Body of pancreas (tissue), 4 donors: ENCODE data around the gene TFCP2L1. TPM values are rescaled to one million over a fixed set of nuclear protein-coding genes. Genes with fewer than 3 reads are reported as not detected.
"Not testable (repeated sequence)": the region's sequence is repeated elsewhere in the genome, so short reads cannot be mapped to it uniquely, and the experiment has no call there.

Source experiments
- ATAC-seq: fragments of 150-250 bp; one replicate; pipeline ENCODE4 v1.9.1; 2016
- DNase-seq, 4 donors: peaks; one replicate each; pipeline ENCODE4 v3.0.0-alpha.2; 2019
- H3K27ac ChIP-seq, 4 donors: fragments of 200-600 bp; sonication (generic); 1 replicate in 3 of 4; 2 replicates in 1 of 4; pipeline versions ENCODE4 v1.5.1 to v1.6.1; 2016 to 2019; ENCODE audit warnings: mild to moderate bottlenecking in 1 of 4, mixed read lengths in 1 of 4, moderate library complexity in 1 of 4
- H3K27me3 ChIP-seq, 2 donors: fragments of 200-600 bp; sonication (generic); one replicate each; pipeline ENCODE4 v1.6.0; 2016; ENCODE audit warnings: mild to moderate bottlenecking in 1 of 2
- H3K36me3 ChIP-seq, 2 donors: fragments of 200-600 bp; sonication (generic); replicated peaks in 1 of 2; 2 replicates each; pipeline ENCODE4 v1.5.1; 2016; ENCODE audit warnings: low read depth in 2 of 2; ENCODE audit not compliant: insufficient read depth in 1 of 2
- H3K4me1 ChIP-seq: fragments of 200-600 bp; sonication (generic); one replicate; pipeline ENCODE4 v1.6.0; 2016
- H3K4me3 ChIP-seq, 2 donors: fragments of 200-600 bp; sonication (generic); 1 replicate in 1 of 2; 2 replicates in 1 of 2; pipeline ENCODE4 v1.5.1; 2016 to 2019
- H3K9me3 ChIP-seq, 3 donors: fragments of 200-600 bp; sonication (generic); 1 replicate in 2 of 3; 2 replicates in 1 of 3; pipeline ENCODE4 v1.5.1; 2016
- POLR2A ChIP-seq, 3 donors: fragments of 450-650 bp; IDR thresholded peaks; one replicate each; pipeline ENCODE4 v1.6.1; 2016; ENCODE audit warnings: antibody characterized with exemption in 3 of 3, mild to moderate bottlenecking in 2 of 3
- WGBS, 2 donors: methylation state at CpG; one replicate each; pipeline ENCODE4 v1.1.5; 2017; 5-methylcytosine and 5-hydroxymethylcytosine counted together
- intact Hi-C: fragments of 100-400 bp; cut with DNase I; formaldehyde crosslinking; loops from one replicate; pipeline ENCODE4 v1.15.1; 2023
- total RNA-seq, 2 donors: library from RNA; depleted of rRNA; stranded (reverse); fragments of >200 nt; gene quantifications; one replicate each; pipeline ENCODE4 v1.1.0, GENCODE V29; 2016
- TF ChIP-seq, protein P1 (sequence below), 7 experiments: fragments of 450-650 bp in 4 of 7; fragments of 200-600 bp in 3 of 7; sonication (generic) in 3 of 7; IDR thresholded peaks; one replicate each; pipeline ENCODE4 v1.5.1; 2016 to 2019; ENCODE audit warnings: antibody characterized with exemption in 7 of 7

The TFCP2L1 gene
- total RNA-seq, 2 donors from 2014 or later, result 4.6 to 8.3 TPM

- no peak overlapping the region for H3K27ac ChIP-seq
- DNase-seq (no peak), ATAC-seq (no peak)
- H3K4me1 ChIP-seq, result no peaks in the 10 kb centered on the region
- H3K36me3 ChIP-seq, result no peaks in the 10 kb centered on the region
- TF ChIP-seq POLR2A (IDR thresholded peaks at IDR 0.05), result no peak
- TF ChIP-seq, protein P1, sequence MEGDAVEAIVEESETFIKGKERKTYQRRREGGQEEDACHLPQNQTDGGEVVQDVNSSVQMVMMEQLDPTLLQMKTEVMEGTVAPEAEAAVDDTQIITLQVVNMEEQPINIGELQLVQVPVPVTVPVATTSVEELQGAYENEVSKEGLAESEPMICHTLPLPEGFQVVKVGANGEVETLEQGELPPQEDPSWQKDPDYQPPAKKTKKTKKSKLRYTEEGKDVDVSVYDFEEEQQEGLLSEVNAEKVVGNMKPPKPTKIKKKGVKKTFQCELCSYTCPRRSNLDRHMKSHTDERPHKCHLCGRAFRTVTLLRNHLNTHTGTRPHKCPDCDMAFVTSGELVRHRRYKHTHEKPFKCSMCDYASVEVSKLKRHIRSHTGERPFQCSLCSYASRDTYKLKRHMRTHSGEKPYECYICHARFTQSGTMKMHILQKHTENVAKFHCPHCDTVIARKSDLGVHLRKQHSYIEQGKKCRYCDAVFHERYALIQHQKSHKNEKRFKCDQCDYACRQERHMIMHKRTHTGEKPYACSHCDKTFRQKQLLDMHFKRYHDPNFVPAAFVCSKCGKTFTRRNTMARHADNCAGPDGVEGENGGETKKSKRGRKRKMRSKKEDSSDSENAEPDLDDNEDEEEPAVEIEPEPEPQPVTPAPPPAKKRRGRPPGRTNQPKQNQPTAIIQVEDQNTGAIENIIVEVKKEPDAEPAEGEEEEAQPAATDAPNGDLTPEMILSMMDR (IDR thresholded peaks at IDR 0.05), result no peak
- WGBS, 2 donors, result 84 to 100% methylated on average over 5 to 7 of the region's 7 CpGs
- intact Hi-C loops, result no loop called here
- H3K9me3 ChIP-seq, result no peaks in the 10 kb centered on the region
- H3K4me3 ChIP-seq, result no peak overlapping the region
- H3K27me3 ChIP-seq, result no peaks in the 10 kb centered on the region
These were observed 32.0 kb upstream of the TFCP2L1 start for GRCh38 chr2:121316986-121317385.

GRCh38 chr2:121313701-121314100 is 28.7 kb upstream of the TFCP2L1 start:
- H3K4me3 ChIP-seq, H3K36me3 ChIP-seq, H3K9me3 ChIP-seq, ATAC-seq, H3K27me3 ChIP-seq, DNase-seq, H3K4me1 ChIP-seq, H3K27ac ChIP-seq, intact Hi-C loops: not testable (repeated sequence)
- WGBS, 2 donors, result 77 to 84% methylated on average over 15 of the region's 15 CpGs

GRCh38 chr2:121309801-121310200 is 24.8 kb upstream of the TFCP2L1 start:
- no peak for TF ChIP-seq POLR2A (IDR thresholded peaks at IDR 0.05)
- TF ChIP-seq, protein P1 (IDR thresholded peaks at IDR 0.05), result no peak
- H3K4me1 ChIP-seq, result no peaks in the 10 kb centered on the region
- no peaks in the 10 kb centered on the region for H3K9me3 ChIP-seq
- H3K36me3 ChIP-seq, result no peaks in the 10 kb centered on the region
- no peak for DNase-seq
- H3K27ac ChIP-seq, result no peak overlapping the region
- no peak overlapping the region for H3K4me3 ChIP-seq
- ATAC-seq, result no peak
- intact Hi-C loops, result no loop called here
- 44 to 52% methylated on average over 3 of the region's 3 CpGs for WGBS, 2 donors
- H3K27me3 ChIP-seq, result no peaks in the 10 kb centered on the region

DNA sequence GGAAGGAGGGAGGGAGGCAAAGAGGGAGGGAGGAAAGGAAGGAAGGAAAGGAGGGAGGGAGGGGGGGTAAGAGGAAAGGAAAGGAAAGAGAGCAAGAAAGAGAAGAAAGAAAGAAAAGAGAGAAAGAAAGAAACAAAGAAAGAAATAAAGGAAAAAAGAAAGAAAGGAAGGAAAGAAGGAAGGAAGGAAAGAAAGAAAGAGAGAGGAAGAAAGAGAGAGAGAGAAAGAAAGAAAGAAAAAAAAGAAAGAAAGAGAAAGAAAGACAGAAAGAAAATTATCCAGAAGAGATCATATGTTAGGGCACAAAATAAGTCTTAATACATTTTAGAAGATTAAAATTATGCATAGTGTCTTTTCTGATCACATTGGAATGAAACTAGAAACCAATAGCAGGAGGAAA is 24.3 kb upstream of the TFCP2L1 start:
- no peak for DNase-seq
- Histone ChIP-seq H3K4me3 (no peak overlapping the region), H3K9me3 (no peaks in the 10 kb centered on the region), H3K27ac (no peak overlapping the region), H3K27me3 (no peaks in the 10 kb centered on the region), H3K4me1 (no peaks in the 10 kb centered on the region), H3K36me3 (no peaks in the 10 kb centered on the region)
- ATAC-seq, result no peak
- intact Hi-C loops, result no loop called here
- TF ChIP-seq POLR2A (IDR thresholded peaks at IDR 0.05), result no peak

DNA sequence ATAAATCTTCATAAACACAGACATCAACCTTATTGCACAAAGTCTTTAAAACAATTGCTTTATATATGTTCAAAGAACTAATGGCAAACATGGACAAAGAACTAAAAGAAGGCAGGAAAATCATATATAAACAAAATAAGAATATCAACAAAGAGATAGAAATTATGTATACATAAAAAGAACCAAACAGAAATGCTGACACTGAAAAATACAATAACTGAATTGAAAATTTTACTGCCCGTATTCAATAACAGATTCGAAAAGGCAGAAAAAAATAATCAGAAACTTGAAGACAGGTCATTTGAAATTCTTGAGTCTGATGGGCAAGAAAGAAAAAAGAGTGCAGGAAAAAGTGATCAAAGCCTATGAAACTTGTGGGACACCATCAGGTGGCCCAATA is 22.0 kb upstream of the TFCP2L1 start:
- WGBS, 2 donors, result 89 to 90% methylated on average over 2 of the region's 2 CpGs

DNA sequence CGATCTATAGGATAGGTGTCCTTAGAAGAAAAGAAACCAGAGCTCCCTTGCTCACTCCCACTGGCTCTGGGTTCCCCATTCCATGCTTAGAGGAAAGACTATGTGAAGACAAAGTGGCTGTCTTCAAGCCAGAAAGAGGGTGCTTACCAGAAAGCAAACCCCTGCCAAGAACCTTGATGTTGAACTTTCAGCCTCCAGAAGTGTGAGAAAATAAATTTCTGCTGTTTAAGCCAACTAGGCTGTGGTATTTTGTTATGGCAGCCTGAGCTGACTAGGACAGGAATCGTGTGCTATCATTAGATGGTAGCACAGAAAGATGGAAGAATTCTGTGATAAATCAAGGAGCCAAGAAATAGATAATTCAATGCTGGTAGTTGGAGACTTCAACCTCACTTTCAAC is 19.9 kb upstream of the TFCP2L1 start:
- TF ChIP-seq, protein P1 (IDR thresholded peaks at IDR 0.05), result no peak
- no peak for TF ChIP-seq POLR2A (IDR thresholded peaks at IDR 0.05)
- H3K9me3 ChIP-seq, result no peaks in the 10 kb centered on the region
- H3K27ac ChIP-seq, result no peak overlapping the region
- DNase-seq (no peak), ATAC-seq (no peak)
- no peak overlapping the region for H3K4me3 ChIP-seq
- H3K4me1 ChIP-seq, result no peaks in the 10 kb centered on the region
- H3K36me3 ChIP-seq, result no peaks in the 10 kb centered on the region
- 75 to 84% methylated on average over 2 of the region's 2 CpGs for WGBS, 2 donors
- H3K27me3 ChIP-seq, result no peaks in the 10 kb centered on the region
- intact Hi-C loops, result no loop called here

More for the DNA sequence above, 22.0 kb upstream of the TFCP2L1 start:
- TF ChIP-seq, protein P1 (IDR thresholded peaks at IDR 0.05), result no peak
- no peak for TF ChIP-seq POLR2A (IDR thresholded peaks at IDR 0.05)
- no peak overlapping the region for H3K4me3 ChIP-seq
- no peaks in the 10 kb centered on the region for H3K9me3 ChIP-seq
- no peak overlapping the region for H3K27ac ChIP-seq
- no peaks in the 10 kb centered on the region for H3K36me3 ChIP-seq
- no peaks in the 10 kb centered on the region for H3K4me1 ChIP-seq
- intact Hi-C loops, result no loop called here
- no peaks in the 10 kb centered on the region for H3K27me3 ChIP-seq
- ATAC-seq (no peak), DNase-seq (no peak)
